Right lobe of liver (tissue), 6 donors: Measurements from ENCODE around the gene AGFG1. TPM values are rescaled to one million over a fixed set of nuclear protein-coding genes. Genes with fewer than 3 reads are reported as not detected.

Experiments used
- ATAC-seq, 4 donors: fragments of 200-7000 bp; cut with Tn5 transposase; one replicate each; pipeline ENCODE4 v1.9.1; 2020; ENCODE audit warnings: mild to moderate bottlenecking in 4 of 4, moderate library complexity in 4 of 4
- DNase-seq, 3 donors: peaks; one replicate each; pipeline ENCODE4 v3.0.0-alpha.2; 2020
- H3K27ac ChIP-seq, 3 donors: fragments of 200-600 bp; one replicate each; pipeline ENCODE4 v1.8.0; 2022
- H3K27me3 ChIP-seq, 2 donors: fragments of 200-600 bp; one replicate each; pipeline ENCODE4 v1.8.0; 2022
- H3K36me3 ChIP-seq, 4 donors: fragments of 200-600 bp; sonication (generic) in 1 of 4; one replicate each; pipeline versions ENCODE4 v1.5.1 to v1.8.0; 2017 to 2022; ENCODE audit warnings: control low read depth in 1 of 4
- H3K4me1 ChIP-seq, 4 donors: fragments of 200-600 bp; sonication (generic) in 1 of 4; one replicate each; pipeline versions ENCODE4 v1.5.1 to v1.8.0; 2017 to 2022; ENCODE audit warnings: control low read depth in 1 of 4
- H3K4me3 ChIP-seq, 3 donors: fragments of 200-600 bp; one replicate each; pipeline ENCODE4 v1.8.0; 2022
- H3K9me3 ChIP-seq, 4 donors: fragments of 200-600 bp; sonication (generic) in 1 of 4; one replicate each; pipeline versions ENCODE4 v1.5.1 to v1.8.0; 2017 to 2022; ENCODE audit warnings: control low read depth in 1 of 4
- CTCF ChIP-seq, 4 donors: fragments of 200-600 bp in 3 of 4; fragments of 450-650 bp in 1 of 4; IDR thresholded peaks; one replicate each; pipeline versions ENCODE4 v1.5.1 to v1.8.0; 2016 to 2022; ENCODE audit warnings: antibody characterized with exemption in 4 of 4, mild to moderate bottlenecking in 2 of 4
- POLR2A ChIP-seq: fragments of 450-650 bp; IDR thresholded peaks from one replicate; pipeline ENCODE4 v1.6.1; 2017; ENCODE audit warnings: antibody characterized with exemption, mild to moderate bottlenecking
- WGBS: methylation state at CpG from one replicate; pipeline ENCODE4 v1.1.6; 2018; ENCODE audit warnings: low coverage, low lambda C conversion rate; ENCODE audit not compliant: insufficient coverage; ENCODE audit errors: missing lambda C conversion rate; 5-methylcytosine and 5-hydroxymethylcytosine counted together
- intact Hi-C, 2 donors: fragments of 100-400 bp; cut with DNase I; formaldehyde crosslinking; loops; one replicate each; pipeline versions ENCODE4 v1.11.2 to v1.14.1; 2022
- total RNA-seq, 6 experiments: library from RNA; depleted of rRNA in 2 of 6; stranded (reverse); fragments of >200 nt in 2 of 6; fragmentation: NEBNext Ultra II Directional in 3 of 6; extraction: Animal tissue kit (Norgen Biotek cat#: 25700) in 3 of 6; gene quantifications; one replicate each; pipeline versions ENCODE4 v1.1.0 to v1.2.4, GENCODE V29; 2016 to 2023
- donor health status: DM: no; HTN: yes; CAD: no.
- donor health status: DM: no; HTN: no; CAD: no.
- donor health status: DM: no; HTN: no; CAD: no.
- donor health status: DM: no; HTN: yes; CAD: no.
- donor health status: DM: no; HTN: yes; CAD: no.

The AGFG1 gene
- total RNA-seq, 6 experiments from 2014 or later = 25.2 to 70.0 (median 39.5) TPM

DNA sequence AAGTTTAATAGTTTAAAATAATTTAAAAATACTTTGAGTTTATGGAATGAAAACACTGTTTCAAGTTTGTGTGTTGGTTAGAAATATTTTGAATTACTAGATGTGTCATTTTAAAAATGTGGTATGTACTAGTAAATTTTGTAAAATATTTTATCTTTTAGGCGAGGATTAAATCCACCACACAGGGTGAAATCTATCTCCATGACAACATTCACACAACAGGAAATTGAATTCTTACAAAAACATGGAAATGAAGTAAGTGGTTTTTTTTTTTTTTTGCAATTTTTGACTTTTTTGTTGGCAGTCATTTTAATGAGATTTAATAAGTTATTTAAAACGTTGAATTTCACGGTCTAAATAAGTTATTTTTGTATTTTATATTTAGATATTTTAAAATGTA lies 19.4 kb downstream of the AGFG1 start:
- Histone ChIP-seq H3K36me3 (no peaks in the 10 kb centered on the region), H3K27ac (no peak overlapping the region), H3K9me3 (no peaks in the 10 kb centered on the region), H3K27me3 (no peaks in the 10 kb centered on the region), H3K4me3 (no peak overlapping the region), H3K4me1 (peaks cover 0 to 5% (median 0%) of the 10 kb centered on the region in 4 donors)
- no peak for DNase-seq
- TF ChIP-seq CTCF (IDR thresholded peaks at IDR 0.05) = no peak
- TF ChIP-seq POLR2A = no peak
- WGBS = 77% methylated on average over 3 of the region's 3 CpGs
- intact Hi-C loops = no loop called here
- ATAC-seq = no peak

DNA sequence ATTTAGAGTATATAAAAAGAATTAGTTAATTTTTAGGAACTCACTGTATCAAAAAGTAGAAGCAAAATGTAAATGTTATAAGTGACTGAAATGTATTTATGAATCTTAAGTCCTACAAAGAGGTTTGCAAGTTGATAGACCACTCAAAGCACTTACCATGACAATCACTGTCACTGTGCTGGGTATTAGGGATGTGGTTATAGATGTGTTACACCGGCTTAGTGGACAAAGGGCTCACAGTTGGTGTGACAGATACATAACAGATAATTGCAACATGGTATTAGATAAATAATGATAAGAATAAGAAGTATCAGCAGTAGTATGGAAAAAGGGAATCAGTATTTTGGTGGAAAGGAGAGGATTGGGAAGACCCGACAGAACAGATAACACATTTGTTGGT lies 21.6 kb downstream of the AGFG1 start:
- intact Hi-C loops = no loop called here
- H3K4me3 ChIP-seq = no peak overlapping the region
- no peak for ATAC-seq

GRCh38 chr2:227497158-227497557 lies 25.2 kb downstream of the AGFG1 start:
- intact Hi-C loops = no loop called here
- no peak for ATAC-seq
- WGBS = 76% methylated on average over 2 of the region's 2 CpGs

More for the DNA sequence above, 21.6 kb downstream of the AGFG1 start:
- TF ChIP-seq POLR2A (no peak), CTCF (IDR thresholded peaks at IDR 0.05) (no peak)
- no peaks in the 10 kb centered on the region for H3K27me3 ChIP-seq
- H3K4me1 ChIP-seq = peaks cover 0 to 3% (median 0%) of the 10 kb centered on the region in 4 donors
- no peak overlapping the region for H3K27ac ChIP-seq
- no peaks in the 10 kb centered on the region for H3K9me3 ChIP-seq
- 94% methylated on average over 2 of the region's 2 CpGs for WGBS
- no peak for DNase-seq
- H3K36me3 ChIP-seq = no peaks in the 10 kb centered on the region

DNA sequence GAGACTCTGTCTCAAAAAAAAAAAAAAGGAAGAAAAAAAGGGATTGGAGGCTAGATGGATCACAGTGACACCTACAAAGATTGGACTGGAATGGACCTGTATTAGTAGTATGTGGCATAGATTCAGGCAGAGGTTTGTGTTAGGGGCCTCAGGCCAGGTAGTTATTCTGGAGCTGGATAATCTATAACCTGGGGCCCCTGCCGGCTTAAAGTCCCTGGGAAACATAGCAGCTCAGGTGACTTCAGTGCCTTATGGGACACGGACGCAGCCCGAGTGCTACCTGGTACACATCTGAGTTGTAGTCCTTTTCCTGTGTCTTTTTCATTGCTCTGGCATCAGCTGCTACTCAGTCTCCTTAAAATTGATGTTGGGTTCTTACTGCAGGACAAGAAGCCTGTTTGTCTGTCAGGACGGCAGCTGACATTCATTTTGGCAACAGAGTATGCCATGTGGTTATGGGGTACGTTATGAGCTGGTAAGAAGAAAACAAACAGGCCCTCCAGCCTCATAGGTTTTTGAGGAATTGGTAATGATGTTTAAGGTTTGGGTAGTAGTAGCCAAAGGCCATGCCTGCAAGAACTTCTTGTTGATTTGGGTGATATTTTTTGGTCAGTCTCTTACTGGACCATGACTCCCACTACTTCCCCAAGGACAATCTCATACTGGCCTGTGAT lies 27.8 kb downstream of the AGFG1 start:
- DNase-seq = no peak
- no peak for ATAC-seq
- Histone ChIP-seq H3K4me3 (no peak overlapping the region), H3K9me3 (no peaks in the 10 kb centered on the region), H3K27me3 (no peaks in the 10 kb centered on the region), H3K4me1 (peaks cover 0 to 18% (median 8%) of the 10 kb centered on the region in 4 donors), H3K36me3 (no peaks in the 10 kb centered on the region), H3K27ac (no peak overlapping the region)
- whole genome bisulfite sequencing = 93% methylated on average over 2 of the region's 6 CpGs
- intact Hi-C loops = no loop called here
- TF ChIP-seq POLR2A = no peak
- no peak for TF ChIP-seq CTCF (IDR thresholded peaks at IDR 0.05)

More at GRCh38 chr2:227497158-227497557, 25.2 kb downstream of the AGFG1 start:
- Histone ChIP-seq H3K9me3 (no peaks in the 10 kb centered on the region), H3K4me3 (no peak overlapping the region), H3K27me3 (no peaks in the 10 kb centered on the region), H3K36me3 (no peaks in the 10 kb centered on the region), H3K4me1 (no peaks in the 10 kb centered on the region), H3K27ac (no peak overlapping the region)
- TF ChIP-seq POLR2A = no peak
- no peak for TF ChIP-seq CTCF (IDR thresholded peaks at IDR 0.05)
- DNase-seq = no peak
